Skeletal muscle tissue (tissue), 4 donors: ENCODE results near the gene SLC35E1. TPM values are rescaled to one million over a fixed set of nuclear protein-coding genes. Genes with fewer than 3 reads are reported as not detected.

Experiments
- H3K27ac ChIP-seq: one replicate; pipeline ENCODE4 v1.7.0; 2013; ENCODE audit warnings: mild to moderate bottlenecking, low read depth, low read length, inconsistent platforms
- H3K27me3 ChIP-seq, 3 donors: one replicate each; pipeline ENCODE4 v1.7.0; 2013; ENCODE audit warnings: low read length in 3 of 3; ENCODE audit not compliant: control insufficient read depth in 3 of 3, insufficient read depth in 3 of 3
- H3K36me3 ChIP-seq, 3 donors: one replicate each; pipeline ENCODE4 v1.7.0; 2013; ENCODE audit warnings: low read length in 3 of 3; ENCODE audit not compliant: control insufficient read depth in 3 of 3, insufficient read depth in 3 of 3
- H3K4me1 ChIP-seq, 3 donors: one replicate each; pipeline ENCODE4 v1.7.0; 2013; ENCODE audit warnings: low read length in 3 of 3, mild to moderate bottlenecking in 3 of 3; ENCODE audit not compliant: control insufficient read depth in 3 of 3, insufficient read depth in 3 of 3
- H3K4me3 ChIP-seq, 3 donors: one replicate each; pipeline ENCODE4 v1.7.0; 2013; ENCODE audit warnings: low read length in 3 of 3
- H3K9ac ChIP-seq, 3 donors: one replicate each; pipeline ENCODE4 v1.7.0; 2013; ENCODE audit warnings: low read length in 3 of 3, mild to moderate bottlenecking in 3 of 3, moderate library complexity in 2 of 3, low read depth in 1 of 3
- H3K9me3 ChIP-seq, 3 donors: one replicate each; pipeline ENCODE4 v1.7.0; 2013; ENCODE audit warnings: low read length in 3 of 3; ENCODE audit not compliant: control insufficient read depth in 3 of 3
- total RNA-seq: library from RNA; depleted of rRNA; stranded (reverse); fragments of >200 nt; gene quantifications from one replicate; pipeline ENCODE4 v1.2.3, GENCODE V29; 2014
- donor health status: Osteomylitis.

The SLC35E1 gene
- total RNA-seq, 1 donor from 2014 or later = 16.2 TPM

DNA sequence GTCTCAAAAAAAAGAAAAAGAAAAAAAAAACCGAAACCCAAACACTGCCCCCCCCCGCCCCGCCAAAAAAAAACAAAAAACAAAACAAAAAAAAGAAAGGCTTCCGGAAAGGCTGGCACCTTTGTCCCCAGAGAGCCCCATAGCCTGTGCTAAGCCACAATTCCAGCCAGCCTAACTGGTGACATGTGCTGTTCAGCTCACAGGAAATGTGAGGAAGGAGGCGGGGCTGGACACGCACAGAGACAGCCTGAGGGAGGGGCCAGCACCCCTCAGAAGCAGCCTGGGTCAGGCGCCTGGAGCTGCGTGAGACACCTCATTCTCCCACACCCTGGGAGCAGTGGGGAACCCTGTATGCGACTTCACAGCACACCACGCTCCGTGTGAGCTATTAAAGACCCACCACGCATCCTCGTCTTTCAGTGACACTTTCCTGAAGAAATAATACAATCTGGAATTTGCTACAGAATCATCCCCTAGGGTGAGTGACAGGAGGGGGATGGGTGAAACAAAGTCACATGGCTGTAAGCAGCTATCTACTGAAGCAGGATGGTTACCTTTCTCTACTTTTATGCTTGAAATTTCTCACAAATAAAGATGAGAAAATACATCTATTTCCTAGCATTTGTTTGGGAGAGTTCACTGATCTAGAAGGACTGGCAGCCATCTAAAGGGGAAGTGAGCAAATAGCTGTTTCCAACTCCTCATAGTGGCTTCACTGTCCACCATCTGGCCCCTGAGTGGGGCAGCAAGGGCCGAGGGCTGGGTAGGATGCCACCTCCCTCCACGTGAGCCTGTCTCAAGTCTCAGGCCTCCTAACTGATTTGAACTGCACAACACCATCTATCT, 12.3 kb upstream of the SLC35E1 start:
- H3K36me3 ChIP-seq = peaks cover 0 to 3% (median 0%) of the 10 kb centered on the region in 3 donors
- H3K9me3 ChIP-seq = no peaks in the 10 kb centered on the region
- no peaks in the 10 kb centered on the region for H3K27me3 ChIP-seq
- H3K9ac ChIP-seq = peak overlapping the region; percentile 58 to 66 (median 65)
- peak overlapping the region; percentile 88 for H3K27ac ChIP-seq
- peaks cover 93 to 97% (median 96%) of the 10 kb centered on the region in 3 donors for H3K4me1 ChIP-seq
- H3K4me3 ChIP-seq = peak overlapping the region; percentile 56 to 58 (median 58)

DNA sequence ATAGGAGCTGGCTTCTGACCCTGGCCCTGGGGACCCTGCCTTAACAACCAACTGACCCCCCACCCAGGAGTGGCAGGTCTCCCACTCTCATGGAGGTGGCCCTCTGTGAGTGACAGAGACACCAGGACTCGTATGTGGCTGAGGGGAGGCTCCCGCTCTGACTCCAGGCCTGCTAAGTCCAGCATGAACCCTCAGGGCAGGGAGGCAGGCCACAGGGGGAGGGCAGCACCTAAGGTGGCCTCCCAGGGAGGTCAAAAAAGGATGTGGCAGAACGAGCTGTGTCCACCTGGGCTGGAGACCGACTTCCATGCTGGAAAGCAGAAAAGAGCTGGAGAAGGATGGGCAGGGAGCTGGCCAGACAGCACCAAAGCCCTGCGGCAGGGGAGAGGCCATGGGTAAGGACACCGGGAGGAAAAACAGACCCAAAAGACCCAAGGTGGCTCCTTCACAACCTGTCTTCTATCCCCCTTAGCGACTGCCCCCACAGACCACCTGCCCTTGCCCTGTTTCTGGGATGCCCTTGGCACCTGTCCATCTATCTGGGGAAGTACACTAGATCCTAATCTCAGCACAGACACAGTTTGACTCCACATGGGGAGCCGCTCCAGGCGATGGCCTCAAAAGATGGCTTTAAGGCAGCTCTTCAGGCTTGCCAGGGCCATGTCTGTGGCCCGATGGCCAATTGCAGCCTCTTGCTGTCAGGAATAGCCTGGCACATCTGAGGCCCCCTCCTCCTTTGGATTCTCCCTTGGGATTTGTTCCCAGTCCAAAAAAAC, 10.5 kb upstream of the SLC35E1 start:
- Histone ChIP-seq H3K9me3 (no peaks in the 10 kb centered on the region), H3K27ac (peak overlapping the region; percentile 88), H3K4me1 (peaks cover 80 to 92% (median 84%) of the 10 kb centered on the region in 3 donors), H3K9ac (peak overlapping the region; percentile 43 to 80 (median 54)), H3K27me3 (no peaks in the 10 kb centered on the region), H3K4me3 (peak overlapping the region in 1 of 3 donors; percentile 22), H3K36me3 (peaks cover 6 to 12% (median 10%) of the 10 kb centered on the region in 3 donors)

DNA sequence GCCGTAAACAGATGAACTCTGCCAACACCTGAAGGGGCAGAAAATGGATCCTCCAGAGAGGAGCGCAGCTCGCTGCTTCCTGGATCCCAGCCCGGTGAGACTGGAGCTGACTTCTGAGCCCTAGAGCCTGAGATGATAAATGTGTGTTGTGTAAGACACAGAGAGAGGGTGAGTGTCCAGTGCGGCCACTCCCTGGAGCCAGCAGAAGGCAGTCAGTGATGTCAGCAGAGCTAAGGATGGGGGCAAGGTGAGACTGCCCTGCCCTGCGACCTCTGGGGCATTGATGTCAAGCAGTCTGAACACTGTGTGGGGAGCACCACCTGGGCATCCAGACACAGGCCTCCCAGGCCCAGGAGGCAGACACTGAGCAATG, 9.7 kb upstream of the SLC35E1 start:
- H3K36me3 ChIP-seq = peaks cover 10 to 13% (median 12%) of the 10 kb centered on the region in 3 donors
- peaks cover 76 to 90% (median 81%) of the 10 kb centered on the region in 3 donors for H3K4me1 ChIP-seq
- no peaks in the 10 kb centered on the region for H3K9me3 ChIP-seq
- peak overlapping the region; percentile 88 for H3K27ac ChIP-seq
- no peaks in the 10 kb centered on the region for H3K27me3 ChIP-seq
- peak overlapping the region in 2 of 3 donors; percentile 42 to 45 for H3K4me3 ChIP-seq
- peak overlapping the region; percentile 48 to 80 (median 54) for H3K9ac ChIP-seq

GRCh38 chr19:16581145-16581970, 9.1 kb upstream of the SLC35E1 start:
- no peaks in the 10 kb centered on the region for H3K27me3 ChIP-seq
- H3K27ac ChIP-seq = peak overlapping the region; percentile 88
- H3K4me3 ChIP-seq = peak overlapping the region in 2 of 3 donors; percentile 42 to 45
- H3K36me3 ChIP-seq = peaks cover 16 to 19% (median 18%) of the 10 kb centered on the region in 3 donors
- H3K4me1 ChIP-seq = peaks cover 74 to 91% (median 78%) of the 10 kb centered on the region in 3 donors
- H3K9ac ChIP-seq = peak overlapping the region; percentile 54 to 80 (median 66)
- H3K9me3 ChIP-seq = no peaks in the 10 kb centered on the region

- Histone ChIP-seq H3K9ac (no peak overlapping the region), H3K4me3 (no peak overlapping the region), H3K27ac (no peak overlapping the region), H3K4me1 (peaks cover 75 to 91% (median 78%) of the 10 kb centered on the region in 3 donors), H3K27me3 (no peaks in the 10 kb centered on the region), H3K9me3 (no peaks in the 10 kb centered on the region), H3K36me3 (peaks cover 22 to 28% (median 25%) of the 10 kb centered on the region in 3 donors)
Measured at GRCh38 chr19:16579381-16579780, 7.2 kb upstream of the SLC35E1 start.

DNA sequence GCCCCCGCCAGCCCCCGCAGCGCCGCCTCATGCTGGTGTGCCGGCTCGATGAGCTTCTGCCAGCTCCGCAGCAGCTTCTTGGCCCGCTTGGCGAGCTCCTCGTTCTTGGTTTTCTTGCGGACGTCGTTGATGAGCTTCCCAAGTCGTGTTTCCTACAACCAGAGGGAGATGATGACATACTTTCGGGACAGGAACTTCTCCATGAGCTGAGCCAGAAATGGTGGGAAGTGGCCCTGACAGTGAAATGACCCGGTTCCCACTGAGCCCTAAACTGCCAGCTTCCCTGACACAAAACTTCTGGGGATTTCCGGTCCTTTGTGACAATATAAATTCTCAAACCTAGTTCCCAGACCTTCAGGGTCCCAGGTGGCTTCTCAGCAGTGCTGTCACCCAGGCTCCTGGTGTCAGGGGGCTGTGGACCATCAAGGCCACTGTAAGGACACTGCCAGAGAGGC, 5.3 kb upstream of the SLC35E1 start:
- peaks cover 76 to 91% (median 79%) of the 10 kb centered on the region in 3 donors for H3K4me1 ChIP-seq
- H3K27me3 ChIP-seq = no peaks in the 10 kb centered on the region
- no peak overlapping the region for H3K4me3 ChIP-seq
- H3K36me3 ChIP-seq = peaks cover 22 to 31% (median 27%) of the 10 kb centered on the region in 3 donors
- H3K9ac ChIP-seq = peak overlapping the region in 1 of 3 donors; percentile 33
- peak overlapping the region; percentile 45 for H3K27ac ChIP-seq
- no peaks in the 10 kb centered on the region for H3K9me3 ChIP-seq

DNA sequence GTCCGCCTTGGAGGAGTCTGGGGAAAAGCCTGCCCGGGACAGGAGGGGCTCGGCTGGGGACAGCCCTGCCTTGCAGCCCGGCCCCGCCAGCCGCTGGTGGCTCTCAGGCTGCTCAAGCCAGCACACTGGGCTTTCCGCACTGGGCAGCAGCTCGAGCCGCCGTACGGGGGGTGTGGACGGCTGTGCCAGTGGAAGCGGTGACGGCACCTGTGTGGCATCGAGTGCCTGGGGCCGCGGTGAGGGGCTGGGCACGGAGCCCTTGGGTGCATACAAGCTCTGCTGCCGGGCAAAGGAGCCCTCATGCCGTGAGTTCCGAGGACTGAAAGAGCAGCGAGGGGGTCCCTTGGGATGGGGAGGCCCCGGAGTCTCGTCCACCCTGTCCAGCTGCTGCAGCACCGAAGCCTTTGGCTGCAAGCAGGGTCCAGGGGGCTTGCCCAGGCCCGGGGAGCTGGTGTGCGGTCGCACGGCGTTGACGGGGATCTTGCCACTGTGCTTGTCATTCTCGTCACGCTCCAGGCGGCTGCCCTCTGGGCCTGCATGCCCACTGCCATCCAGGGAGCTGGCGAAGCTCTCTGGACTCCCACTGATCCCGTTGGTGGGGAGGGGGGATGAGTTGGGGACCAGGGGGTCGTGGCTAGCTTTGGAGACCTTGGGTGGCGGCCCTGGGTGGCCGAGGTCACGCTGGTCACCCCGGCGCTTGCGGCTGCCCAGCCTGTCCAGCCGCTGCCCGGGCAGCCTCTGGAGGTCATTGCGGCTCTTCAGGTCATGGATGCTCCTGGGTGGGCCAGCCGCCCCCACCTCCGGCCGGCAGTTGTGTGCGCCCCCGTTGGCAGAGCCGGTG, 4.7 kb upstream of the SLC35E1 start:
- peaks cover 71 to 87% (median 73%) of the 10 kb centered on the region in 3 donors for H3K4me1 ChIP-seq
- H3K9ac ChIP-seq = peak overlapping the region in 1 of 3 donors; percentile 33
- no peaks in the 10 kb centered on the region for H3K27me3 ChIP-seq
- no peaks in the 10 kb centered on the region for H3K9me3 ChIP-seq
- H3K4me3 ChIP-seq = no peak overlapping the region
- H3K27ac ChIP-seq = peak overlapping the region; percentile 48
- H3K36me3 ChIP-seq = peaks cover 22 to 31% (median 27%) of the 10 kb centered on the region in 3 donors

DNA sequence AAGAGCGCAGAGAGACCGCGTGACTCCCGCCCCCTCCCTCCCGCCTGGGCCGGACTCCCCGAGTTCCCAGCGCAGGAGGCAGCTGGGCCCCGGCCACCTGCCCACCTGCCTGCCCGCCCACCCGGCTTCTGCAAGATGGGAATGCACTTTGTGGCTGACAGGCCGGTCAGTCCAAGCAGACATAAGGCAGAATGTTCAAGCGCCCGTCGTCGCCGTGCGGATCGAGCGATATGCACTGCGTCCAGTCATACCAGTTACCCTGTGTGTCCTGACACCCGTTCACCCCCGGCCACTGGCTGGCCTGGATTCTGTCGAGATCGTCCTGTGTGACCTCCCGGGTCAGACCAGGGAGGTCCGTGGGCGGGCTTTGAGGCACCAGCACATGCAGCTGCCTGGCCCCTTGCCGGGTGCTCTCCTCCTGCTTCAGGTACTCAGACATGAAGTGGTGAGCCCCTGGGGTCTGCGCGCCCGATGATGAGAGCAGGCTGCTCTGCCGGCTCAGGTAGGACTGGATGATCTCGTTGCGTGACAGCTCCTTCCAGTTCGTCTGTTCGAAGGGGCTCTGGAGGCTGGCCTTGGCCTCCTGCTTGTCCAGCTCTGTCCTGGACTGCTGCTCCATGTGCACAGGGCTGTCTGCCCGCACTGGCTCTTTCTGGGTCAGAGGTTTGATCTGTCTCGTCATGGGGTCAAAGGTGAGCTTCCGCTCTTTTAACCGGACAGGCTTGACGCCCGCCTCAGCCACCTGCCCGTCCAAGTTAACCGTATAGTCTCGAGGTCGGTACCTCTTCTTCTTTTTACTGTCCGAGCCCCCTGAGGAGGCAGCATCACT, 3.9 kb upstream of the SLC35E1 start:
- peaks cover 22 to 31% (median 27%) of the 10 kb centered on the region in 3 donors for H3K36me3 ChIP-seq
- H3K9me3 ChIP-seq = no peaks in the 10 kb centered on the region
- H3K9ac ChIP-seq = peak overlapping the region in 1 of 3 donors; percentile 68
- no peaks in the 10 kb centered on the region for H3K27me3 ChIP-seq
- no peak overlapping the region for H3K4me3 ChIP-seq
- H3K4me1 ChIP-seq = peaks cover 71 to 87% (median 71%) of the 10 kb centered on the region in 3 donors
- H3K27ac ChIP-seq = peak overlapping the region; percentile 48
